Neural cell (in vitro differentiated cells): Measurements from ENCODE around the gene MRPS18A. TPM values are rescaled to one million over a fixed set of nuclear protein-coding genes. Genes with fewer than 3 reads are reported as not detected.

Source experiments
- H2AFZ ChIP-seq: fragments of 200-600, 300-800 bp; sonication (generic), shearing (Covaris generic); 2 replicates; pipeline ENCODE4 v1.6.0; 2014; ENCODE audit warnings: low read depth, mild to moderate bottlenecking, antibody characterized with exemption, low read length, moderate library complexity
- H3F3A ChIP-seq: fragments of 200-600 bp; shearing (Covaris generic); 2 replicates; pipeline ENCODE4 v1.6.1; 2016; ENCODE audit warnings: mild to moderate bottlenecking, moderate library complexity, mixed read lengths, antibody characterized with exemption, low read length; ENCODE audit not compliant: insufficient read depth, poor library complexity, severe bottlenecking
- H3K27ac ChIP-seq: fragments of 200-600, 300-800 bp; sonication (generic), shearing (Covaris generic); 2 replicates; pipeline ENCODE4 v1.5.1; 2014; ENCODE audit warnings: mild to moderate bottlenecking, low read length, moderate library complexity
- H3K27me3 ChIP-seq: fragments of 300-800, 200-600 bp; sonication (generic), shearing (Covaris generic); 2 replicates; pipeline ENCODE4 v1.6.0; 2014; ENCODE audit warnings: mild to moderate bottlenecking, low read depth, low read length, moderate library complexity; ENCODE audit not compliant: insufficient read depth
- H3K36me3 ChIP-seq: fragments of 300-800, 200-600 bp; sonication (generic), shearing (Covaris generic); 2 replicates; pipeline ENCODE4 v1.5.1; 2014; ENCODE audit warnings: mild to moderate bottlenecking, antibody characterized with exemption, low read length, moderate library complexity; ENCODE audit not compliant: insufficient read depth
- H3K4me2 ChIP-seq: fragments of 300-800, 200-600 bp; sonication (generic), shearing (Covaris generic); 2 replicates; pipeline ENCODE4 v1.6.0; 2014; ENCODE audit warnings: mild to moderate bottlenecking, low read length
- H3K4me3 ChIP-seq: fragments of 300-800, 200-600 bp; sonication (generic), shearing (Covaris generic); 2 replicates; pipeline ENCODE4 v1.5.1; 2014; ENCODE audit warnings: mild to moderate bottlenecking, low read length, moderate library complexity
- H3K79me2 ChIP-seq: fragments of 200-600 bp; shearing (Covaris generic); replicated peaks from 2 replicates; pipeline ENCODE4 v1.6.0; 2014; ENCODE audit warnings: mild to moderate bottlenecking, low read length, moderate library complexity; ENCODE audit not compliant: insufficient read depth
- H3K9ac ChIP-seq: fragments of 300-800, 200-600 bp; sonication (generic), shearing (Covaris generic); 2 replicates; pipeline ENCODE4 v1.6.1; 2016; ENCODE audit warnings: mild to moderate bottlenecking, low read length, mixed read lengths
- H3K9me2 ChIP-seq: fragments of 200-600 bp; shearing (Covaris generic); 2 replicates; pipeline ENCODE4 v1.6.1; 2016; ENCODE audit warnings: mild to moderate bottlenecking, low read length, mixed read lengths; ENCODE audit not compliant: insufficient read depth
- H3K9me3 ChIP-seq: fragments of 200-600, 300-800 bp; sonication (generic), shearing (Covaris generic); 2 replicates; pipeline ENCODE4 v1.6.1; 2016; ENCODE audit warnings: mild to moderate bottlenecking, mixed run types, low read length, moderate library complexity, mixed read lengths
- H4K20me1 ChIP-seq: fragments of 200-600 bp; shearing (Covaris generic); 2 replicates; pipeline ENCODE4 v1.6.1; 2016; ENCODE audit warnings: mild to moderate bottlenecking, mixed run types; ENCODE audit not compliant: insufficient read depth
- CTCF ChIP-seq: fragments of 450-650 bp; IDR thresholded peaks from 2 replicates; pipeline ENCODE4 v1.5.1; 2014; ENCODE audit warnings: antibody characterized with exemption, mild to moderate bottlenecking, moderate library complexity; ENCODE audit not compliant: poor library complexity, severe bottlenecking
- EP300 ChIP-seq: fragments of 450-650 bp; conservative IDR thresholded peaks from 2 replicates; pipeline ENCODE4 v1.6.1; 2014; ENCODE audit warnings: antibody characterized with exemption, mild to moderate bottlenecking, moderate library complexity; ENCODE audit not compliant: poor library complexity, severe bottlenecking
- EZH2 ChIP-seq: fragments of 200-600, 300-800 bp; shearing (Covaris generic), sonication (generic); IDR thresholded peaks from 2 replicates; pipeline ENCODE4 v1.6.1; 2014; ENCODE audit warnings: antibody characterized with exemption, low read length, borderline replicate concordance, mild to moderate bottlenecking; ENCODE audit not compliant: insufficient read depth, poor library complexity, severe bottlenecking
- MXI1 ChIP-seq: fragments of 450-650 bp; conservative IDR thresholded peaks from 2 replicates; pipeline ENCODE4 v1.6.1; 2014; ENCODE audit warnings: antibody characterized with exemption, mild to moderate bottlenecking; ENCODE audit not compliant: poor library complexity, severe bottlenecking
- POLR2AphosphoS5 ChIP-seq: IDR thresholded peaks from 2 replicates; pipeline ENCODE4 v1.6.1; 2012
- RAD21 ChIP-seq: fragments of 450-650 bp; conservative IDR thresholded peaks from 2 replicates; pipeline ENCODE4 v1.6.1; 2014; ENCODE audit warnings: antibody characterized with exemption, mild to moderate bottlenecking, moderate library complexity
- REST ChIP-seq: IDR thresholded peaks from 2 replicates; pipeline ENCODE4 v1.6.1; 2012; ENCODE audit warnings: borderline replicate concordance
- SMC3 ChIP-seq: fragments of 450-650 bp; conservative IDR thresholded peaks from 2 replicates; pipeline ENCODE4 v1.6.1; 2014; ENCODE audit warnings: antibody characterized with exemption, mild to moderate bottlenecking, moderate library complexity; ENCODE audit not compliant: poor library complexity
- TAF1 ChIP-seq: IDR thresholded peaks from 2 replicates; pipeline ENCODE4 v1.6.1; 2012; ENCODE audit warnings: low read depth
- polyA plus RNA-seq: library from polyadenylated mRNA; depleted of rRNA; stranded (reverse); fragments of >200 nt; gene quantifications from 2 replicates; pipeline ENCODE4 v1.2.3, GENCODE V29; 2014

Gene MRPS18A
- polyA plus RNA-seq, 1 donor from 2014 or later, result 39.6 TPM

GRCh38 chr6:43677759-43678158 is 9.8 kb downstream of the MRPS18A start:
- Histone ChIP-seq H3K4me2 (no peak overlapping the region), H3K9me3 (no peaks in the 10 kb centered on the region), H3K4me3 (no peak overlapping the region), H3F3A (no peaks in the 10 kb centered on the region), H3K36me3 (no peaks in the 10 kb centered on the region), H3K9me2 (no peaks in the 10 kb centered on the region), H2AFZ (no peak overlapping the region), H3K9ac (no peak overlapping the region), H4K20me1 (no peaks in the 10 kb centered on the region), H3K27me3 (no peaks in the 10 kb centered on the region), H3K79me2 (peaks cover under 1% of the 10 kb centered on the region), H3K27ac (no peak overlapping the region)
- TF ChIP-seq MXI1, result no peak
- no peak for TF ChIP-seq REST
- no peak for TF ChIP-seq SMC3
- TF ChIP-seq POLR2AphosphoS5, result no peak
- TF ChIP-seq CTCF, result no peak
- no peak for TF ChIP-seq TAF1
- no peak for TF ChIP-seq RAD21

- H3F3A ChIP-seq, result no peaks in the 10 kb centered on the region
- H3K9ac ChIP-seq, result no peak overlapping the region
- TF ChIP-seq EP300, result no peak
- TF ChIP-seq REST, result no peak
- no peak for TF ChIP-seq RAD21
- TF ChIP-seq EZH2, result no peak
- no peak for TF ChIP-seq SMC3
- no peak for TF ChIP-seq MXI1
- TF ChIP-seq POLR2AphosphoS5, result no peak
- TF ChIP-seq TAF1, result no peak
- no peak for TF ChIP-seq CTCF
- no peaks in the 10 kb centered on the region for H3K27me3 ChIP-seq
- H3K9me2 ChIP-seq, result no peaks in the 10 kb centered on the region
- H4K20me1 ChIP-seq, result no peaks in the 10 kb centered on the region
- no peak overlapping the region for H3K4me3 ChIP-seq
- H3K79me2 ChIP-seq, result no peaks in the 10 kb centered on the region
- no peaks in the 10 kb centered on the region for H3K9me3 ChIP-seq
- no peak overlapping the region for H2AFZ ChIP-seq
- H3K27ac ChIP-seq, result no peak overlapping the region
- no peaks in the 10 kb centered on the region for H3K36me3 ChIP-seq
- H3K4me2 ChIP-seq, result no peak overlapping the region
Observed at GRCh38 chr6:43676962-43677606, 10.5 kb downstream of the MRPS18A start.
